Ishikawa (cell line): ENCODE data around the gene AARS2.

ENCODE experiments used
- EP300 ChIP-seq: IDR thresholded peaks from 2 replicates; pipeline ENCODE4 v1.6.1; 2012; ENCODE audit warnings: borderline replicate concordance
- NFIC ChIP-seq: IDR thresholded peaks from 2 replicates; pipeline ENCODE4 v1.6.1; 2012
- TAF1 ChIP-seq: IDR thresholded peaks from 2 replicates; pipeline ENCODE4 v1.6.1; 2012; ENCODE audit warnings: low read depth, mild to moderate bottlenecking
- YY1 ChIP-seq: IDR thresholded peaks from 2 replicates; pipeline ENCODE4 v1.6.1; 2012; ENCODE audit warnings: low read depth

GRCh38 chr6:44321210-44321609 is 8.1 kb upstream of the AARS2 start:
- TF ChIP-seq NFIC: no peak
- TF ChIP-seq TAF1: no peak
- no peak for TF ChIP-seq EP300
- no peak for TF ChIP-seq YY1
